PC-9 (cell line): ENCODE data around the gene GTF3C2. TPM values are rescaled to one million over a fixed set of nuclear protein-coding genes. Genes with fewer than 3 reads are reported as not detected.

ENCODE experiments used
- BruUV-seq: library from RNA; stranded (reverse); fragments of 400-500 nt; replicated peaks from 2 replicates; lab custom pipeline; 2021; lab: Mats Ljungman, UMichigan
- CTCF ChIA-PET: fragments of 300-600 bp; sonication (Branson Sonifier 250); formaldehyde crosslinking; loops from one replicate; lab custom pipeline; 2022; ENCODE audit warnings: antibody characterized with exemption; lab: Charles Lee
- POLR2A ChIA-PET: fragments of 300-600 bp; sonication (Branson Sonifier 250); formaldehyde crosslinking; loops from one replicate; lab custom pipeline; 2022; ENCODE audit warnings: antibody characterized with exemption; ENCODE audit not compliant: unreplicated experiment; lab: Charles Lee
- DNase-seq, 2 experiments: peaks; one replicate each; pipeline versions ENCODE4 v3.0.0 to v3.0.0-alpha.2; 2015 to 2022; ENCODE audit warnings: mixed read lengths in 1 of 2
- H2AFZ ChIP-seq: fragments of 200-600 bp; sonication (generic); 2 replicates; pipeline ENCODE4 v1.8.1; 2017; ENCODE audit warnings: antibody characterized with exemption
- H3F3A ChIP-seq: fragments of 200-600 bp; sonication (generic); 2 replicates; pipeline ENCODE4 v1.8.1; 2017; ENCODE audit warnings: antibody characterized with exemption, mild to moderate bottlenecking, low read depth; ENCODE audit not compliant: insufficient read depth
- H3K27ac ChIP-seq: fragments of 200-600 bp; sonication (generic); 2 replicates; pipeline ENCODE4 v1.6.1; 2016; ENCODE audit warnings: mixed run types
- H3K27me3 ChIP-seq: fragments of 200-600 bp; sonication (generic); 2 replicates; pipeline ENCODE4 v1.6.1; 2016; ENCODE audit warnings: low read depth, mixed run types; ENCODE audit not compliant: insufficient read depth
- H3K36me3 ChIP-seq: fragments of 200-600 bp; sonication (generic); 2 replicates; pipeline ENCODE4 v1.6.1; 2016; ENCODE audit warnings: low read depth, mixed run types
- H3K4me1 ChIP-seq: fragments of 200-600 bp; sonication (generic); replicated peaks from 2 replicates; pipeline ENCODE4 v1.6.1; 2016; ENCODE audit warnings: mixed run types; ENCODE audit not compliant: insufficient read depth
- H3K4me2 ChIP-seq: fragments of 200-600 bp; sonication (generic); 2 replicates; pipeline ENCODE4 v1.6.1; 2017; ENCODE audit warnings: mixed run types
- H3K4me3 ChIP-seq: fragments of 200-600 bp; sonication (generic); 2 replicates; pipeline ENCODE4 v1.6.1; 2016; ENCODE audit warnings: mixed run types
- H3K79me2 ChIP-seq: fragments of 200-600 bp; sonication (generic); 2 replicates; pipeline ENCODE4 v1.6.1; 2017; ENCODE audit warnings: low read depth, mixed run types
- H3K9me2 ChIP-seq: fragments of 200-600 bp; sonication (generic); 2 replicates; pipeline ENCODE4 v1.8.1; 2017; ENCODE audit warnings: mild to moderate bottlenecking; ENCODE audit not compliant: insufficient read depth
- H3K9me3 ChIP-seq: fragments of 200-600 bp; sonication (generic); 2 replicates; pipeline ENCODE4 v1.8.1; 2016; ENCODE audit warnings: low read depth; ENCODE audit not compliant: insufficient read depth
- H4K20me1 ChIP-seq: fragments of 200-600 bp; sonication (generic); 2 replicates; pipeline ENCODE4 v1.8.1; 2017; ENCODE audit not compliant: insufficient read depth
- CTCF ChIP-seq: fragments of 200-600 bp; sonication (generic); conservative IDR thresholded peaks from 2 replicates; pipeline ENCODE4 v1.6.1; 2017; ENCODE audit warnings: mixed run types, antibody characterized with exemption, mild to moderate bottlenecking, moderate library complexity
- EZH2 ChIP-seq: fragments of 200-600 bp; sonication (generic); IDR thresholded peaks from 2 replicates; pipeline ENCODE4 v1.8.0; 2017; ENCODE audit warnings: antibody characterized with exemption, low read depth
- intact Hi-C: fragments of 100-400 bp; cut with micrococcal nuclease; formaldehyde crosslinking; loops from one replicate; pipeline ENCODE4 v1.10.0; 2022; ENCODE audit not compliant: unreplicated experiment
- total RNA-seq: library from RNA; stranded (reverse); gene quantifications from 2 replicates; pipeline ENCODE4 v1.2.3, GENCODE V29; 2021

Gene GTF3C2
- total RNA-seq, 1 experiment from 2014 or later, result 69.8 TPM

DNA sequence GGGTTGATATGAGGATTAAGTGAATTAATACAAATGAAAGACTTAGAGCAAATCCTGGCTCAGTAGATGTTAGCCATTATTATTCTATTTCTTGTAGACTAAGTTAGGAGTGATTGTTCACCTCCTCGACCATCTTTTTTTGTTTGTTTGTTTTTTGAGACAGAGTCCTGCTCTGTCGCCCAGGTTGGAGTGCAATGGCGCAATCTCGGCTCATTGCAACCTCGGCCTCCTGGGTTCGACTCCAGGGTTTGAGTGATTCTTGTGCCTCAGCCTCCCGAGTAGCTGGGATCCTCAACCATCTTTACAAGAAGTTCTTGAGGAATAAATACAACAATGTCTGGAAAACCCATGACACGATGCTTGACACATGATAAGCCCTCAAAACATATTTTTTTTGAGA is 61.6 kb downstream of the GTF3C2 start:
- Histone ChIP-seq H2AFZ (no peak overlapping the region), H3K27ac (no peak overlapping the region), H3K4me1 (peaks cover 33% of the 10 kb centered on the region), H3K79me2 (no peaks in the 10 kb centered on the region), H3K36me3 (no peaks in the 10 kb centered on the region), H3K4me3 (no peak overlapping the region), H3K9me3 (no peaks in the 10 kb centered on the region), H3F3A (peaks cover 35% of the 10 kb centered on the region), H3K9me2 (no peaks in the 10 kb centered on the region), H4K20me1 (no peaks in the 10 kb centered on the region), H3K27me3 (no peaks in the 10 kb centered on the region), H3K4me2 (no peak overlapping the region)
- intact Hi-C loops, result no loop called here
- TF ChIP-seq CTCF, result no peak
- POLR2A ChIA-PET, result no interaction called here
- CTCF ChIA-PET, result interaction anchor here (0.6 kb wide), 1 partner anchor 59 kb away, joined by 7 read pairs; no protein-coding TSS in a partner anchor
- no TSS peak for BruUV-seq
- DNase-seq, result no peak

DNA sequence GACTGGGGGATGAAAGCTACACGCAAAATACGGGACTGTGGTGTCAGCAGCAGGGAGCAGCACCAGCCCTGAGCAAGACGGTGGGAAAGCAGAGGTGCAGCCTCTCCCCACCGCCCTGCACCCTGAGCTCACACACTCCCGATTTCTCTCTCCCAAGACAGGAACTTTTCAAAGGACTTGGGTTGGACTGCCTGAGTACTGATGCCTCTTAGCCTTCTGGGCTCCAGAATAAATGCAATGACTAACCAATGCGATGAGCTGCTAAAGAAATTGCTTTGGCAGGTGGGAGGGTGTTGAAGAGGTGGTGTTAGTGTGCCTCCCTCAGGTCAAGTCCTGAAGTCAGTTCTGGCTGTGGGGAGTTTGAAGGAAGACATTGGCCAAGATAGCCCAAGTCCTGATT is 64.7 kb downstream of the GTF3C2 start:
- ChIA-PET CTCF (interaction anchor here (1.1 to 2.6 kb wide), 3 partner anchors 10 to 275 kb away, joined by 3 to 22 read pairs (median 17); partner anchors contain the start of gene TRIM54), POLR2A (interaction anchor here (0.6 kb wide), 1 partner anchor 42 kb away, joined by 3 read pairs; no protein-coding TSS in a partner anchor)
- no TSS peak for BruUV-seq
- Histone ChIP-seq H3K9me3 (no peaks in the 10 kb centered on the region), H3K27me3 (no peaks in the 10 kb centered on the region), H3F3A (peaks cover 35% of the 10 kb centered on the region), H3K4me1 (peaks cover 33% of the 10 kb centered on the region), H3K4me3 (no peak overlapping the region), H3K27ac (peak overlapping the region; percentile 81), H3K9me2 (no peaks in the 10 kb centered on the region), H3K79me2 (no peaks in the 10 kb centered on the region), H4K20me1 (no peaks in the 10 kb centered on the region), H3K36me3 (no peaks in the 10 kb centered on the region), H2AFZ (no peak overlapping the region), H3K4me2 (peak overlapping the region; percentile 58)
- no peak for TF ChIP-seq EZH2
- no peak for TF ChIP-seq CTCF
- DNase-seq, result no peak
- intact Hi-C loops, result no loop called here

DNA sequence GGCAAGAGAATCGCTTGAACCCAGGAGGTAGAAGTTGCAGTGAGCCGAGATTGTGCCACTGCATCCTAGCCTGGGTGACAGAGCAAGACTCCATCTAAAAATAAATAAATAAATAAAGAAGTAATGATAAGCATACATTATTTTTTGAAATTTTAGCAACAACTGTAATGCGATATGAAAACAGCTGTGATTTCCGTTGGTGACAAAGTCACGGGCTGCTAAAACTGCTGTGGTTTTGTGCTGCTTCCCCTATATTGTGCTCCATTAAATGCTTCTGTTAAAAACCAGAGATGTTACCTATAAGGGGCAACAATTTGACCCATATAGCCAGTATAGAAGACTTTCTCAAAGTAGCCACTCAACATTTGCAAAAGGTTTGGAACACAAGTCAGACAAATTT is 66.0 kb downstream of the GTF3C2 start:
- H2AFZ ChIP-seq, result no peak overlapping the region
- H3K36me3 ChIP-seq, result no peaks in the 10 kb centered on the region
- no peaks in the 10 kb centered on the region for H3K27me3 ChIP-seq
- no peak overlapping the region for H3K4me3 ChIP-seq
- no peak overlapping the region for H3K27ac ChIP-seq
- H3K4me2 ChIP-seq, result no peak overlapping the region
- TF ChIP-seq CTCF, result no peak
- TF ChIP-seq EZH2, result no peak
- BruUV-seq, result no TSS peak
- no peaks in the 10 kb centered on the region for H3K79me2 ChIP-seq
- ChIA-PET POLR2A (no interaction called here), CTCF (interaction anchor here (0.6 kb wide), 1 partner anchor 124 kb away, joined by 4 read pairs; no protein-coding TSS in a partner anchor)
- peaks cover 35% of the 10 kb centered on the region for H3F3A ChIP-seq
- H3K9me2 ChIP-seq, result no peaks in the 10 kb centered on the region
- intact Hi-C loops, result no loop called here
- H3K4me1 ChIP-seq, result peaks cover 33% of the 10 kb centered on the region
- H4K20me1 ChIP-seq, result no peaks in the 10 kb centered on the region
- DNase-seq, result no peak
- H3K9me3 ChIP-seq, result no peaks in the 10 kb centered on the region
